HG02840 (cell line): ENCODE measurements around the gene SLC27A2.
"Not testable (repeated sequence)": the region's sequence is repeated elsewhere in the genome, so short reads cannot be mapped to it uniquely, and the experiment has no call there.

Experiments
- ATAC-seq: cut with Tn5 transposase; IDR thresholded peaks from one replicate; pipeline ENCODE4 v1.9.1; 2021; ENCODE audit warnings: mild to moderate bottlenecking, moderate library complexity, moderate number of reproducible peaks; ENCODE audit not compliant: unreplicated experiment, low FRiP score

The SLC27A2 gene

GRCh38 chr15:50181969-50182218, at the start of gene SLC27A2:
Gene SLC27A2 (plus strand): TSS chr15:50182196. CDS start chr15:50182428, 232 bp downstream.
- no peak for ATAC-seq

GRCh38 chr15:50132251-50132984, 49.6 kb upstream of the SLC27A2 start:
- ATAC-seq = not testable (repeated sequence)

- peak; percentile 60 for ATAC-seq
Measured at GRCh38 chr15:50134524-50135024, 47.4 kb upstream of the SLC27A2 start.

- peak; percentile 75 for ATAC-seq
Measured at GRCh38 chr15:50135031-50135551, 46.9 kb upstream of the SLC27A2 start.

GRCh38 chr15:50137330-50137761, 44.6 kb upstream of the SLC27A2 start:
- ATAC-seq = no peak

GRCh38 chr15:50137893-50138292, 44.1 kb upstream of the SLC27A2 start:
- ATAC-seq = no peak

- no peak for ATAC-seq
Measured at GRCh38 chr15:50138391-50138790, 43.6 kb upstream of the SLC27A2 start.

- ATAC-seq = no peak
Measured at GRCh38 chr15:50140098-50140497, 41.9 kb upstream of the SLC27A2 start.

GRCh38 chr15:50140983-50141382, 41.0 kb upstream of the SLC27A2 start:
- no peak for ATAC-seq

- no peak for ATAC-seq
Measured at GRCh38 chr15:50141856-50142255, 40.1 kb upstream of the SLC27A2 start.

- ATAC-seq = no peak
Measured at GRCh38 chr15:50143255-50143860, 38.6 kb upstream of the SLC27A2 start.

GRCh38 chr15:50144341-50145120, 37.5 kb upstream of the SLC27A2 start:
- no peak for ATAC-seq

GRCh38 chr15:50145451-50145872, 36.5 kb upstream of the SLC27A2 start:
- ATAC-seq = no peak

- no peak for ATAC-seq
Measured at GRCh38 chr15:50146632-50147031, 35.4 kb upstream of the SLC27A2 start.

- ATAC-seq = no peak
Measured at GRCh38 chr15:50148362-50148963, 33.5 kb upstream of the SLC27A2 start.

- no peak for ATAC-seq
Measured at GRCh38 chr15:50149090-50149489, 32.9 kb upstream of the SLC27A2 start.

GRCh38 chr15:50150349-50150748, 31.6 kb upstream of the SLC27A2 start:
- ATAC-seq = no peak

- ATAC-seq = no peak
Measured at GRCh38 chr15:50150851-50151250, 31.1 kb upstream of the SLC27A2 start.

GRCh38 chr15:50151476-50151875, 30.5 kb upstream of the SLC27A2 start:
- no peak for ATAC-seq

- ATAC-seq = not testable (repeated sequence)
Measured at GRCh38 chr15:50158236-50158635, 23.8 kb upstream of the SLC27A2 start.
